GM12874 (cell line): ENCODE results near the gene MRPL20.

Source experiments
- TF ChIP-seq, protein P1 (sequence below): IDR thresholded peaks from 2 replicates; pipeline ENCODE4 v1.5.1; 2011; ENCODE audit warnings: low read depth, mild to moderate bottlenecking, control low read depth, low read length, moderate library complexity; ENCODE audit not compliant: insufficient read depth

Gene MRPL20

DNA sequence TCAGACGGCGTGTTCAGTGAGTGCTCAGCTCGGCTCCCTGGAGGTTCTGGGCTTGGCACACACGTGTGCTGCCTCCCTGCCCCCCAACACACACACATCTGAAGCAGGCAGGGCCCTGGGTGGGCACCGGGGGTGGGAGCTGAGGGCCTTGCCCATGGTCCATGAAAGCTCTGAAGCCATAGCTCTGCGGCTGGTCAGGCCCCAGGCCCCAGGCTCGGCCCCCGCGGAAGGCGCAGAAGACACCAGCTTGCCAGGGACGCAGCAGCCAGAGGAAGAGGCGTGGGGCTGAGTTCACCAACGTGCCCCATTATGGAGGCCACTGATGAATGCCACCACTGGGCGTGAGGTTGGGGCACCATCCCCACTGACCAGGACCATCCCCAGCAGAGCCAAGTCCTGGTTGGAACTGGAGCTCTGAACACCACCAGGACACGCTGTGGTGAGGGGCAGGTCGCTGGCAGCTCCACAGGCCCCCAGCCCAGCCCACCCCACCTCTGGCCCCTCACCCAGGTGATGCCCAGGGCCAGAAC, 36.3 kb downstream of the MRPL20 start:
- TF ChIP-seq, protein P1, sequence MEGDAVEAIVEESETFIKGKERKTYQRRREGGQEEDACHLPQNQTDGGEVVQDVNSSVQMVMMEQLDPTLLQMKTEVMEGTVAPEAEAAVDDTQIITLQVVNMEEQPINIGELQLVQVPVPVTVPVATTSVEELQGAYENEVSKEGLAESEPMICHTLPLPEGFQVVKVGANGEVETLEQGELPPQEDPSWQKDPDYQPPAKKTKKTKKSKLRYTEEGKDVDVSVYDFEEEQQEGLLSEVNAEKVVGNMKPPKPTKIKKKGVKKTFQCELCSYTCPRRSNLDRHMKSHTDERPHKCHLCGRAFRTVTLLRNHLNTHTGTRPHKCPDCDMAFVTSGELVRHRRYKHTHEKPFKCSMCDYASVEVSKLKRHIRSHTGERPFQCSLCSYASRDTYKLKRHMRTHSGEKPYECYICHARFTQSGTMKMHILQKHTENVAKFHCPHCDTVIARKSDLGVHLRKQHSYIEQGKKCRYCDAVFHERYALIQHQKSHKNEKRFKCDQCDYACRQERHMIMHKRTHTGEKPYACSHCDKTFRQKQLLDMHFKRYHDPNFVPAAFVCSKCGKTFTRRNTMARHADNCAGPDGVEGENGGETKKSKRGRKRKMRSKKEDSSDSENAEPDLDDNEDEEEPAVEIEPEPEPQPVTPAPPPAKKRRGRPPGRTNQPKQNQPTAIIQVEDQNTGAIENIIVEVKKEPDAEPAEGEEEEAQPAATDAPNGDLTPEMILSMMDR: no peak

DNA sequence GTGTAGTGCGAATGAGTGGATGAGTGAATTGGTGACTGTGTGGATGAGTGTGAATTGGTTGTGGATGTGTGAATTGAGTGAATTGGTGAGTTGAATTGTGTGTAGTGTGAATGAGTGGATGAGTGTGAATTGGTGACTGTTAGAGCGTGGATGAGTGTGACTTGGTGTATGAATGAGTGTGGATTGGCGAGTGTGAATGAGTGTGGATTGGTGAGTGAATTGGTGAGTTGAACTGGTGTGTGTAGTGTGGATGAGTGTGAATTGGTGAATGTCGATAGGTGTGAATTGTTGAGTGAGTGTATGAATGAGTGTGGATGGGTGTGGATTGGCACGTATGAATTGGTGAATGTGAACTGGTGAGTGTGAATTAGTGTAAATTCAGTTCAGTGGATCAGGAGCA, 39.8 kb downstream of the MRPL20 start:
- TF ChIP-seq, protein P1: no peak

DNA sequence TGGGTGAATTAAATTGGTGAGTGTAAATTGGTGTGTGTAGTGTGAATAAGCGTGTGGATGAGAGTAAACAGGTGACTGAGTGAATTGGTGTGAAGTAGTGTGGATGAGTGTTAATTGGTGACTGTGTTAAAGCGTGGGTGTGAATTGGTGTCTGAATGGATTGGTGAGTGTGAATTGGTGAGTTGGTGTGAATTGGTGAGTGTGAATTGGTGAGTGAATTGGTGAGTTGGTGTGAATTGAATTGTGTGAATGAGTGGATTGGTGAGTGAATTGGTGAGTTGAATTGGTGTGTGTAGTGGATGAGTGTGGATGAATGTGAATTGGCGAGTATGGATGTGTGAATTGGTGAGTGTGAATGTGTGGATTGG, 40.4 kb downstream of the MRPL20 start:
- TF ChIP-seq, protein P1: no peak

DNA sequence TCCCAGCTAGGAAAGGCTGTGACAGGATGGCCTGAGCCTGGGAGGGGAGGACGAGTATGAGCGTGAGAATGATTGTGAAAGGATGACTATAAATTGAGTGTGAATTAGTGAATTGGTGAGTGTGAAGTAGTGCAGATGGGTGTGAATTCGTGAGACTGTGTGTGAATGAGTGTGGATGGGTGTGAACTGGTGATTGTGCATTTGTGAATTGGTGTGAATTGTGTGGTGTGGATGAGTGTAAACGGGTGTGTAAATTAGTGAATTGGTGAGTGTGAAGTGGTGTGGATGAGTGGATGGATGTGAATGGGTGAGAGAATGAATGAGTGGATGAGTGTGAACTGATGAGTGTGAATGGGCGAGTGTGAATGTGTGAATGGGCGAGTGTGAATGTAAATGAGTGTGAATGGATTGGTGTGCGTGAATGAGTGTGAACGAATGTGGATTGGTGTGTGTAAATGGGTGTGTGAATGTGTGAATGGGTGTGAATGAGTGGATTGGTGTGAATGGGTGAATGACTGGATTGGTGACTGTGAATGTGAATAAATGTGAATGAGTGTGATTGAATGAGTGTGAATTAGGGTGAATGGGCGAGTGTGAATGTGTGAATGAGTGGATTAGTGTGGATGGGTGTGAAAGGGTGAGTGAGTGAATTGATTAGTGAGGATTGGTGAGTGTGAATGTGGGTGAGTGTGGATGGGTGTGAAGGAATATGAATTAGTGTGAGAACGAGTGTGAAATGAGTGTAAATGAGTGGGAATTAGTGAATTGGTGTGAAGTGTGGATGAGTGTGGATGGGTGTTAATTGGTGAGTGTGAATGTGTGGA, 41.0 kb downstream of the MRPL20 start:
- TF ChIP-seq, protein P1: no peak

DNA sequence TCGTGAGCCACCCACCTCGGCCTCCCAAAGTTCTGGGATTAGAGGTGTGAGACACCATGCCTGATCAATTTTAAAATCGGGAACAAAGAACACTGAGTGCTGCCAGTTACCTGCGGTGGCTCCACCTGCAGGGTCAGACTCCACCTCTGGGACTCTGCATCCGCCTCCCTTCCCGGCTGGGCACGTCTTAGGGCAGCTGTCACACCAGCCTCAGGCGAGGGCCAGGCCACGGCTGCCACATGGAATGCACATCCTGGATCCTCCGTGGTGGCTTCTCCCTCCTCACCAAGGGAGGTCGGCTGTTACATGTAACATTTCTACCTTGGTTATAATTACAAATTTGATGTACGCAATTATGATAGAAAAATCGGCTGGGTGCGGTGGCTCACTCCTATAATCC, 42.8 kb downstream of the MRPL20 start:
- TF ChIP-seq, protein P1: no peak

DNA sequence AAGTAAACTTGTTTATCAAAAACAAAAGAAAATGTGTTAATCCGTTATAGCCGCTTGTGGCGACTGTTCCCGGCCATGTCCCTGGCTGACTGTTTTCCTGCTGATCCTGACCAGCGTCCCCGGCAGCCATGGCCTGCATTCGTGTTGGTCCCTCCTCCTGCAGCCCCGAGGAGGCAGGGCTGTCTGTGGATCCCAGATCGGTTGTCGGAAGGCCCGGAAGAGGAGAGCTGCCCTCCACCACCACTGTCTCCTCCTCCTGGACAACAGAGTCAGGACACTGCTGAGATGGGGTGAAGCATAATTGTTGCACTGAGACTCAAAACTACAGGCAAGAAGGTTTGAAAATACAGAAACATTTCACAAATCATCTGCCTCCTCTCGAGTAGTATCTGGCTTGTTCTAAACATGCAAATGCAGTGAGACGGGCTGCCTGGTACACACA, 45.1 kb downstream of the MRPL20 start:
- TF ChIP-seq, protein P1: no peak

DNA sequence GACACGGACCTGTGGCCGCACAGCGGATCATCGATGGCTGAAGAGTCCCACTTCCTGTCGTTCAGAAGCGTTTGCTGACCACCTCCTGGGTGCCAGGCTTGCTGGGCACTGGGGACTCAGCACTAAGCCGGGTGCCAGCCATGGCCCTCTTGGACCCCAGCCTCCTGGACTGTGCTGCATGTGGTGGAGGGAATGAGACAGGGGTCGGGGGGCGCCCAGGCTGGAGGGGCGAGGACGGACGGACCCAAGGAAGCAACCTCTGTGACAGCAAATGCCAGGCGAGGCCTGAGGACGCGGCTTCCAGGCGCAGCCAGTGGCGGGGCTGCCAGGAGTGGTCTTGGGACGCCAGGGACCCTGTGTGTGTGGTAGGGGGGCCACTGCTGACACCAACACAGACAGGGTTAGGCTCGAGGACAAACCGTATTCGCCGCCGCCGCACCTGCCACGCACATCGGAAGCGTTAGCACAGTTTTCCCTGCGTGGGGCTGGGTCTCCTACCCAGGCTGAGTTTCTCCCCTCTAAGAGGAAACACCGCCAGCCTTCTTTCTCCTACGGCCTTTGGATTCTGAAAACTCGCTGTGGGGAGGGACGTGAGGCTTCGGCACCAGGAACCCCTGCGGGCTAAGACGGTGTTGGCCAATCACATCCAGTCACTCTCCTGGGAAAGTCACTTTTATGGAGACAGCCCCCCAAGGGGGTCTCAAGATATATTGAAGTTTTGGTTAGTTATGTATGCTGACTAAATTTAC, 45.7 kb downstream of the MRPL20 start:
- TF ChIP-seq, protein P1: no peak
